HepG2 (cell line): ENCODE measurements around the gene GRB7. TPM values are rescaled to one million over a fixed set of nuclear protein-coding genes. Genes with fewer than 3 reads are reported as not detected.

ENCODE experiments used
- GPN1 ChIP-seq: sonication (generic); formaldehyde crosslinking; IDR thresholded peaks from 2 replicates; pipeline ENCODE4 v1.5.1; 2020; ENCODE audit warnings: missing genetic modification reagents, borderline replicate concordance
- HMGA1 ChIP-seq: sonication (generic); formaldehyde crosslinking; conservative IDR thresholded peaks from 2 replicates; pipeline ENCODE4 v1.4.0; 2020; ENCODE audit warnings: missing genetic modification reagents
- MTF2 ChIP-seq: sonication (generic); formaldehyde crosslinking; IDR thresholded peaks from 2 replicates; pipeline ENCODE4 v1.5.0; 2020; ENCODE audit warnings: missing genetic modification reagents, borderline replicate concordance
- NFE2L2 ChIP-seq: fragments of 150-350 bp; IDR thresholded peaks from 2 replicates; pipeline ENCODE4 v1.6.1; 2014; ENCODE audit warnings: low read length
- RFXAP ChIP-seq: sonication (generic); formaldehyde crosslinking; IDR thresholded peaks from 2 replicates; pipeline ENCODE4 v1.4.0; 2020; ENCODE audit warnings: missing genetic modification reagents, borderline replicate concordance
- SMARCC2 ChIP-seq: fragments of 450-650 bp; IDR thresholded peaks from 2 replicates; pipeline ENCODE4 v1.6.1; 2017; ENCODE audit warnings: antibody characterized with exemption, mild to moderate bottlenecking
- SRSF9 ChIP-seq: fragments of 200-400 bp; formaldehyde crosslinking; IDR thresholded peaks from 2 replicates; pipeline ENCODE4 v1.6.1; 2018; ENCODE audit warnings: borderline replicate concordance, mild to moderate bottlenecking, low read depth, low read length; ENCODE audit not compliant: insufficient read depth, poor library complexity, severe bottlenecking
- TBL1XR1 ChIP-seq: fragments of 150-350 bp; IDR thresholded peaks from 2 replicates; pipeline ENCODE4 v1.6.1; 2014; ENCODE audit warnings: borderline replicate concordance, low read length; ENCODE audit not compliant: partially characterized antibody
- TSC22D2 ChIP-seq: sonication (generic); formaldehyde crosslinking; IDR thresholded peaks from 2 replicates; pipeline ENCODE4 v1.5.1; 2020; ENCODE audit warnings: missing genetic modification reagents, mild to moderate bottlenecking, borderline replicate concordance
- YEATS4 ChIP-seq: sonication (generic); formaldehyde crosslinking; IDR thresholded peaks from 2 replicates; pipeline ENCODE4 v1.4.0; 2020; ENCODE audit warnings: missing genetic modification reagents, borderline replicate concordance
- ZFP37 ChIP-seq: sonication (generic); formaldehyde crosslinking; IDR thresholded peaks from 2 replicates; pipeline ENCODE4 v1.4.0; 2020; ENCODE audit warnings: missing genetic modification reagents, borderline replicate concordance
- ZFP82 ChIP-seq: sonication (generic); formaldehyde crosslinking; IDR thresholded peaks from 2 replicates; pipeline ENCODE4 v1.5.1; 2020; ENCODE audit warnings: mild to moderate bottlenecking, missing genetic modification reagents, borderline replicate concordance
- ZNF282 ChIP-seq: fragments of 450-650 bp; IDR thresholded peaks from 2 replicates; pipeline ENCODE4 v1.6.1; 2018; ENCODE audit not compliant: partially characterized antibody
- ZNF296 ChIP-seq: sonication (generic); formaldehyde crosslinking; conservative IDR thresholded peaks from 2 replicates; pipeline ENCODE4 v1.5.0; 2020; ENCODE audit warnings: mild to moderate bottlenecking, missing genetic modification reagents
- ZNF552 ChIP-seq: sonication (generic); formaldehyde crosslinking; IDR thresholded peaks from 2 replicates; pipeline ENCODE4 v1.9.0; 2022; ENCODE audit warnings: missing genetic modification reagents, mild to moderate bottlenecking, borderline replicate concordance
- ZNF7 ChIP-seq: IDR thresholded peaks from 2 replicates; pipeline ENCODE4 v1.6.1; 2016; ENCODE audit warnings: missing biosample characterization, missing genetic modification reagents
- ZNF788 ChIP-seq: sonication (generic); formaldehyde crosslinking; IDR thresholded peaks from 2 replicates; pipeline ENCODE4 v1.5.0; 2020; ENCODE audit warnings: mild to moderate bottlenecking, missing genetic modification reagents, borderline replicate concordance
- ZSCAN29 ChIP-seq: sonication (generic); formaldehyde crosslinking; conservative IDR thresholded peaks from 2 replicates; pipeline ENCODE4 v1.4.0; 2020; ENCODE audit warnings: mild to moderate bottlenecking, missing genetic modification reagents
- polyA plus RNA-seq, 8 experiments: library from polyadenylated mRNA; depleted of rRNA in 3 of 8; stranded (reverse) in 7 of 8; unstranded in 1 of 8; fragments of >200 nt; fragmentation: Illumina TruSeq in 4 of 8; extraction: Trizol in 4 of 8; gene quantifications; 2 replicates each; pipeline versions ENCODE4 v1.2.1 to v1.2.3, GENCODE V29; 2011 to 2016; ENCODE audit warnings: low read depth in 4 of 8, missing spikeins in 1 of 8, mixed read lengths in 1 of 8; ENCODE audit not compliant: insufficient read depth in 1 of 8
- total RNA-seq, 5 experiments: library from RNA; depleted of rRNA; stranded (reverse); fragments of >200 nt; fragmentation: Illumina TruSeq; extraction: Trizol; gene quantifications; 2 replicates each; pipeline ENCODE4 v1.2.3, GENCODE V29; 2016; ENCODE audit warnings: low read depth in 1 of 5
- TF ChIP-seq, protein P1 (sequence below): sonication (generic); formaldehyde crosslinking; IDR thresholded peaks from 2 replicates; pipeline ENCODE4 v1.8.0; 2023; ENCODE audit warnings: mild to moderate bottlenecking, missing genetic modification reagents
- TF ChIP-seq, protein P2 (sequence below): sonication (generic); formaldehyde crosslinking; IDR thresholded peaks from 2 replicates; pipeline ENCODE4 v1.5.1; 2020; ENCODE audit warnings: missing genetic modification reagents, mild to moderate bottlenecking, borderline replicate concordance
- TF ChIP-seq, protein P3 (sequence below): sonication (generic); formaldehyde crosslinking; conservative IDR thresholded peaks from 2 replicates; pipeline ENCODE4 v1.8.1; 2023; ENCODE audit warnings: missing genetic modification reagents
- TF ChIP-seq, protein P4 (sequence below): sonication (generic); formaldehyde crosslinking; IDR thresholded peaks from 2 replicates; pipeline ENCODE4 v1.4.0; 2020; ENCODE audit warnings: mild to moderate bottlenecking, missing genetic modification reagents
- TF ChIP-seq, protein P5 (sequence below): IDR thresholded peaks from 2 replicates; pipeline ENCODE4 v1.6.1; 2016

GRB7 gene
- total and polyA plus RNA-seq, 2 of the 13 experiments (the other 11 are each of a cell fraction or from before 2014, with no cell fraction given) = 60.2 to 77.7 TPM

DNA sequence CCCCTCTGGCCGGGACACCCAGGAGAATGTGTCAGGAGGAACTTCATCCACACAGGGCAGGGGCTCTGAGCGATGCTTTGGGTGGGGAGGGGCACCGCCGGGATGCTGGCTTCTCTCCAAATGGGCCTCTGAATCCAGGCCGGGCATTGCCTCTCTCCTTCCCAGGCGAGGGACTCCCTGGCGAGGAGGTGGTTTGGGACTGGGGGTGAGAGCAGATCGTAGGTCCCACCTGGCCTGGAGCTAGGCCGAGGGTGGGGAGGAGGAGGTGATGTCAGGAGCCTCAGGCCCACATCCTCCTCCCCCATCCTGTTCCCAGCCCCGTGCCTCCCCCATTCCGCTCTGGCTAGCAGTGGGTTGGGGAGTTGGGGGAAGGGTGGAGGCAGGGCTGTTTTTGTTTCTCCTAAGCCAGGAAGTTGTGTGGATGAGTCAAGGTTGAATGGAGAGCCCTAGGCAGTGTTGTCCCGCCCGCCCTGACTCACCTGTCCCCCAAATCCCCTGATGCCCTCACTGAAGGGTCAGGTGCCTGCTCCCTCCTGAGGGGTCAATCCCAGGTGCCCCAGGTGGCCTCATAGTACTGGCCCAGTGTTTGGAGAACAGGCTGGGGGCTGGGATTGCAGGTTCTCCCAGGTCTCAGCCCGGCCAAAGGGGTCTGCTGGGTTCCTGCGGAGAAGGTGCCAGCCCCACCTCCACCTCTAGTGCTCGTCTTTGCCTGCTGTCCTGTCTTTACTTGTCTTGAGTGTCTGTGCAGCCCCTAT, 2.8 kb downstream of the GRB7 start (continued):
- TF ChIP-seq GPN1 (CRISPR knock-in tag) = no peak
- no peak for TF ChIP-seq SRSF9
- no peak for TF ChIP-seq RFXAP (CRISPR knock-in tag)
- TF ChIP-seq, protein P1, sequence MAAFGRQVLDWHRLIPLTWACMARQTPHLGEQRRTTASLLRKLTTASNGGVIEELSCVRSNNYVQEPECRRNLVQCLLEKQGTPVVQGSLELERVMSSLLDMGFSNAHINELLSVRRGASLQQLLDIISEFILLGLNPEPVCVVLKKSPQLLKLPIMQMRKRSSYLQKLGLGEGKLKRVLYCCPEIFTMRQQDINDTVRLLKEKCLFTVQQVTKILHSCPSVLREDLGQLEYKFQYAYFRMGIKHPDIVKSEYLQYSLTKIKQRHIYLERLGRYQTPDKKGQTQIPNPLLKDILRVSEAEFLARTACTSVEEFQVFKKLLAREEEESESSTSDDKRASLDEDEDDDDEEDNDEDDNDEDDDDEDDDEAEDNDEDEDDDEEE (CRISPR knock-in tag) = peak; percentile 90
- TF ChIP-seq, protein P2, sequence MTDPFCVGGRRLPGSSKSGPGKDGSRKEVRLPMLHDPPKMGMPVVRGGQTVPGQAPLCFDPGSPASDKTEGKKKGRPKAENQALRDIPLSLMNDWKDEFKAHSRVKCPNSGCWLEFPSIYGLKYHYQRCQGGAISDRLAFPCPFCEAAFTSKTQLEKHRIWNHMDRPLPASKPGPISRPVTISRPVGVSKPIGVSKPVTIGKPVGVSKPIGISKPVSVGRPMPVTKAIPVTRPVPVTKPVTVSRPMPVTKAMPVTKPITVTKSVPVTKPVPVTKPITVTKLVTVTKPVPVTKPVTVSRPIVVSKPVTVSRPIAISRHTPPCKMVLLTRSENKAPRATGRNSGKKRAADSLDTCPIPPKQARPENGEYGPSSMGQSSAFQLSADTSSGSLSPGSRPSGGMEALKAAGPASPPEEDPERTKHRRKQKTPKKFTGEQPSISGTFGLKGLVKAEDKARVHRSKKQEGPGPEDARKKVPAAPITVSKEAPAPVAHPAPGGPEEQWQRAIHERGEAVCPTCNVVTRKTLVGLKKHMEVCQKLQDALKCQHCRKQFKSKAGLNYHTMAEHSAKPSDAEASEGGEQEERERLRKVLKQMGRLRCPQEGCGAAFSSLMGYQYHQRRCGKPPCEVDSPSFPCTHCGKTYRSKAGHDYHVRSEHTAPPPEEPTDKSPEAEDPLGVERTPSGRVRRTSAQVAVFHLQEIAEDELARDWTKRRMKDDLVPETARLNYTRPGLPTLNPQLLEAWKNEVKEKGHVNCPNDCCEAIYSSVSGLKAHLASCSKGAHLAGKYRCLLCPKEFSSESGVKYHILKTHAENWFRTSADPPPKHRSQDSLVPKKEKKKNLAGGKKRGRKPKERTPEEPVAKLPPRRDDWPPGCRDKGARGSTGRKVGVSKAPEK (CRISPR knock-in tag) = peak; percentile 66
- no peak for TF ChIP-seq SMARCC2
- TF ChIP-seq, protein P3, sequence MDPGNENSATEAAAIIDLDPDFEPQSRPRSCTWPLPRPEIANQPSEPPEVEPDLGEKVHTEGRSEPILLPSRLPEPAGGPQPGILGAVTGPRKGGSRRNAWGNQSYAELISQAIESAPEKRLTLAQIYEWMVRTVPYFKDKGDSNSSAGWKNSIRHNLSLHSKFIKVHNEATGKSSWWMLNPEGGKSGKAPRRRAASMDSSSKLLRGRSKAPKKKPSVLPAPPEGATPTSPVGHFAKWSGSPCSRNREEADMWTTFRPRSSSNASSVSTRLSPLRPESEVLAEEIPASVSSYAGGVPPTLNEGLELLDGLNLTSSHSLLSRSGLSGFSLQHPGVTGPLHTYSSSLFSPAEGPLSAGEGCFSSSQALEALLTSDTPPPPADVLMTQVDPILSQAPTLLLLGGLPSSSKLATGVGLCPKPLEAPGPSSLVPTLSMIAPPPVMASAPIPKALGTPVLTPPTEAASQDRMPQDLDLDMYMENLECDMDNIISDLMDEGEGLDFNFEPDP (CRISPR knock-in tag) = no peak
- TF ChIP-seq ZNF296 = no peak
- no peak for TF ChIP-seq ZFP82 (CRISPR knock-in tag)
- TF ChIP-seq ZNF282 = no peak
- TF ChIP-seq ZFP37 (CRISPR knock-in tag) = no peak
- TF ChIP-seq, protein P4, sequence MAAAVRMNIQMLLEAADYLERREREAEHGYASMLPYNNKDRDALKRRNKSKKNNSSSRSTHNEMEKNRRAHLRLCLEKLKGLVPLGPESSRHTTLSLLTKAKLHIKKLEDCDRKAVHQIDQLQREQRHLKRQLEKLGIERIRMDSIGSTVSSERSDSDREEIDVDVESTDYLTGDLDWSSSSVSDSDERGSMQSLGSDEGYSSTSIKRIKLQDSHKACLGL = no peak
- no peak; the same call in 1 of the 2 replicates for TF ChIP-seq ZSCAN29 (CRISPR knock-in tag)
- TF ChIP-seq, protein P5, sequence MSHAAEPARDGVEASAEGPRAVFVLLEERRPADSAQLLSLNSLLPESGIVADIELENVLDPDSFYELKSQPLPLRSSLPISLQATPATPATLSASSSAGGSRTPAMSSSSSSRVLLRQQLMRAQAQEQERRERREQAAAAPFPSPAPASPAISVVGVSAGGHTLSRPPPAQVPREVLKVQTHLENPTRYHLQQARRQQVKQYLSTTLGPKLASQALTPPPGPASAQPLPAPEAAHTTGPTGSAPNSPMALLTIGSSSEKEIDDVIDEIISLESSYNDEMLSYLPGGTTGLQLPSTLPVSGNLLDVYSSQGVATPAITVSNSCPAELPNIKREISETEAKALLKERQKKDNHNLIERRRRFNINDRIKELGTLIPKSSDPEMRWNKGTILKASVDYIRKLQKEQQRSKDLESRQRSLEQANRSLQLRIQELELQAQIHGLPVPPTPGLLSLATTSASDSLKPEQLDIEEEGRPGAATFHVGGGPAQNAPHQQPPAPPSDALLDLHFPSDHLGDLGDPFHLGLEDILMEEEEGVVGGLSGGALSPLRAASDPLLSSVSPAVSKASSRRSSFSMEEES (CRISPR knock-in tag) = peak; percentile 77
- TF ChIP-seq YEATS4 = peak; percentile 75
- TF ChIP-seq TBL1XR1 = no peak
- TF ChIP-seq TSC22D2 = no peak
- no peak for TF ChIP-seq HMGA1 (CRISPR knock-in tag)
- TF ChIP-seq MTF2 (CRISPR knock-in tag) = no peak
- TF ChIP-seq ZNF788 (CRISPR knock-in tag) = peak; percentile 88; the same call in 1 of the 2 replicates
- no peak for TF ChIP-seq ZNF552 (CRISPR knock-in tag)
- TF ChIP-seq NFE2L2 = no peak
- TF ChIP-seq ZNF7 = no peak
